GM23338 (cell line): ENCODE measurements around the gene SH3TC2.
A peak's percentile ranks its signal among the peaks of the same experiment; 100 is the strongest.

ENCODE experiments used
- CREB1 ChIP-seq: fragments of 250-450 bp; sonication (Bioruptor Pico); IDR thresholded peaks from 2 replicates; pipeline ENCODE4 v1.5.0; 2020; ENCODE audit warnings: low read depth, mild to moderate bottlenecking, moderate library complexity
- EZH2 ChIP-seq: fragments of 200-600 bp; sonication (generic); IDR thresholded peaks from one replicate; pipeline ENCODE4 v1.8.0; 2017; ENCODE audit warnings: antibody characterized with exemption, mild to moderate bottlenecking, low read depth; ENCODE audit not compliant: unreplicated experiment
- EZH2phosphoT487 ChIP-seq: fragments of 200-600 bp; sonication (generic); IDR thresholded peaks from one replicate; pipeline ENCODE4 v1.8.1; 2018; ENCODE audit warnings: antibody characterized with exemption; ENCODE audit not compliant: unreplicated experiment
- JUNB ChIP-seq: IDR thresholded peaks from one replicate; pipeline ENCODE4 v1.6.1; 2016; ENCODE audit warnings: antibody characterized with exemption; ENCODE audit not compliant: unreplicated experiment
- NANOG ChIP-seq: IDR thresholded peaks from 2 replicates; pipeline ENCODE4 v1.6.1; 2016; ENCODE audit warnings: antibody characterized with exemption, borderline replicate concordance
- POLR2AphosphoS5 ChIP-seq: IDR thresholded peaks from 2 replicates; pipeline ENCODE4 v1.6.1; 2016; ENCODE audit warnings: antibody characterized with exemption, low read depth
- STAT1 ChIP-seq: IDR thresholded peaks from one replicate; pipeline ENCODE4 v1.6.1; 2016; ENCODE audit warnings: antibody characterized with exemption; ENCODE audit not compliant: unreplicated experiment
- ZNF114 ChIP-seq: fragments of 250-450 bp; sonication (Bioruptor Pico); IDR thresholded peaks from 2 replicates; pipeline ENCODE4 v1.5.0; 2020; ENCODE audit warnings: mild to moderate bottlenecking, moderate library complexity
- ZNF331 ChIP-seq: fragments of 250-450 bp; sonication (Bioruptor Pico); IDR thresholded peaks from 2 replicates; pipeline ENCODE4 v1.5.0; 2020; ENCODE audit warnings: low read depth, mild to moderate bottlenecking, moderate library complexity
- TF ChIP-seq, protein P1 (sequence below), 2 experiments: fragments of 200-600 bp in 1 of 2; sonication (generic) in 1 of 2; conservative IDR thresholded peaks; 2 replicates each; pipeline versions ENCODE4 v1.5.1 to v1.6.1; 2016 to 2017; ENCODE audit warnings: antibody characterized with exemption in 2 of 2, low read depth in 2 of 2, mild to moderate bottlenecking in 2 of 2, moderate library complexity in 1 of 2
- TF ChIP-seq, protein P2 (sequence below): IDR thresholded peaks from one replicate; pipeline ENCODE4 v1.6.1; 2018; ENCODE audit warnings: antibody characterized with exemption; ENCODE audit not compliant: unreplicated experiment
- TF ChIP-seq, protein P3 (sequence below): fragments of 250-450 bp; sonication (Bioruptor Pico); IDR thresholded peaks from 2 replicates; pipeline ENCODE4 v1.5.0; 2020; ENCODE audit warnings: mild to moderate bottlenecking, moderate library complexity

DNA sequence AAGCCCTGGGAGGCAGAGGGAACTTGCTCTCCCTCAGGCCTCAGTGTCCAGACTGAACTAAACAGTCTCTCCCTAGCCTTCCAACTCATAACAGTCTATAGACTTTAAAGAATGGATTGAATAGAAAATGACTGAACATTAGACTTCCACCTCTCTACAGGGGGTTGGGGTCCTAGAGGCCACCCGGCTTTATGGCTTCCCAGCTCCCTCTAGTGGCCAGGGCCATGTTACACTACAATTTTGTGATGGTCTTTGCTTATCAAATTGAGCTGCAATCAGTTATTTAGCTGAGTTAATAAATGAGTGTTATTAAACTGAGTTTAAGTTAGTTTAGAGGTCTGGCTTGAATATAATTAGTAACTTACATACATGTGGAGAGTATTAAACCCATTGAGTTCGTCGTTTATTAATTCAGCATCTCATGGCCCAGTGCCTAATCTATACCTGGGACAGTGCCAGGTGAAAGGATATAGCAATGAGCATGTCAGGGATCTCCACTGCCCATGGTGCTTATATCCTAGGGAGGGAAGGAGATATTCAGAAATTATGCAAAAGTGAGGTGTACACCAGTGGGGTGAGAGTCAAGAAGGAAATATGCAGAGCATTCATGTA lies 105.2 kb downstream of the SH3TC2 start:
- TF ChIP-seq, protein P1, sequence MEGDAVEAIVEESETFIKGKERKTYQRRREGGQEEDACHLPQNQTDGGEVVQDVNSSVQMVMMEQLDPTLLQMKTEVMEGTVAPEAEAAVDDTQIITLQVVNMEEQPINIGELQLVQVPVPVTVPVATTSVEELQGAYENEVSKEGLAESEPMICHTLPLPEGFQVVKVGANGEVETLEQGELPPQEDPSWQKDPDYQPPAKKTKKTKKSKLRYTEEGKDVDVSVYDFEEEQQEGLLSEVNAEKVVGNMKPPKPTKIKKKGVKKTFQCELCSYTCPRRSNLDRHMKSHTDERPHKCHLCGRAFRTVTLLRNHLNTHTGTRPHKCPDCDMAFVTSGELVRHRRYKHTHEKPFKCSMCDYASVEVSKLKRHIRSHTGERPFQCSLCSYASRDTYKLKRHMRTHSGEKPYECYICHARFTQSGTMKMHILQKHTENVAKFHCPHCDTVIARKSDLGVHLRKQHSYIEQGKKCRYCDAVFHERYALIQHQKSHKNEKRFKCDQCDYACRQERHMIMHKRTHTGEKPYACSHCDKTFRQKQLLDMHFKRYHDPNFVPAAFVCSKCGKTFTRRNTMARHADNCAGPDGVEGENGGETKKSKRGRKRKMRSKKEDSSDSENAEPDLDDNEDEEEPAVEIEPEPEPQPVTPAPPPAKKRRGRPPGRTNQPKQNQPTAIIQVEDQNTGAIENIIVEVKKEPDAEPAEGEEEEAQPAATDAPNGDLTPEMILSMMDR (conservative IDR thresholded peaks at IDR 0.05; ENCODE audit: low read depth in 2 of 2), result peak; percentile 90 to 96
- TF ChIP-seq, protein P2, sequence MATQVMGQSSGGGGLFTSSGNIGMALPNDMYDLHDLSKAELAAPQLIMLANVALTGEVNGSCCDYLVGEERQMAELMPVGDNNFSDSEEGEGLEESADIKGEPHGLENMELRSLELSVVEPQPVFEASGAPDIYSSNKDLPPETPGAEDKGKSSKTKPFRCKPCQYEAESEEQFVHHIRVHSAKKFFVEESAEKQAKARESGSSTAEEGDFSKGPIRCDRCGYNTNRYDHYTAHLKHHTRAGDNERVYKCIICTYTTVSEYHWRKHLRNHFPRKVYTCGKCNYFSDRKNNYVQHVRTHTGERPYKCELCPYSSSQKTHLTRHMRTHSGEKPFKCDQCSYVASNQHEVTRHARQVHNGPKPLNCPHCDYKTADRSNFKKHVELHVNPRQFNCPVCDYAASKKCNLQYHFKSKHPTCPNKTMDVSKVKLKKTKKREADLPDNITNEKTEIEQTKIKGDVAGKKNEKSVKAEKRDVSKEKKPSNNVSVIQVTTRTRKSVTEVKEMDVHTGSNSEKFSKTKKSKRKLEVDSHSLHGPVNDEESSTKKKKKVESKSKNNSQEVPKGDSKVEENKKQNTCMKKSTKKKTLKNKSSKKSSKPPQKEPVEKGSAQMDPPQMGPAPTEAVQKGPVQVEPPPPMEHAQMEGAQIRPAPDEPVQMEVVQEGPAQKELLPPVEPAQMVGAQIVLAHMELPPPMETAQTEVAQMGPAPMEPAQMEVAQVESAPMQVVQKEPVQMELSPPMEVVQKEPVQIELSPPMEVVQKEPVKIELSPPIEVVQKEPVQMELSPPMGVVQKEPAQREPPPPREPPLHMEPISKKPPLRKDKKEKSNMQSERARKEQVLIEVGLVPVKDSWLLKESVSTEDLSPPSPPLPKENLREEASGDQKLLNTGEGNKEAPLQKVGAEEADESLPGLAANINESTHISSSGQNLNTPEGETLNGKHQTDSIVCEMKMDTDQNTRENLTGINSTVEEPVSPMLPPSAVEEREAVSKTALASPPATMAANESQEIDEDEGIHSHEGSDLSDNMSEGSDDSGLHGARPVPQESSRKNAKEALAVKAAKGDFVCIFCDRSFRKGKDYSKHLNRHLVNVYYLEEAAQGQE, result no peak
- TF ChIP-seq POLR2AphosphoS5 (no peak), ZNF114 (no peak), EZH2 (no peak), CREB1 (CRISPR knock-in tag) (no peak), NANOG (no peak), JUNB (no peak), EZH2phosphoT487 (no peak), STAT1 (no peak), ZNF331 (CRISPR knock-in tag) (no peak)
- TF ChIP-seq, protein P3, sequence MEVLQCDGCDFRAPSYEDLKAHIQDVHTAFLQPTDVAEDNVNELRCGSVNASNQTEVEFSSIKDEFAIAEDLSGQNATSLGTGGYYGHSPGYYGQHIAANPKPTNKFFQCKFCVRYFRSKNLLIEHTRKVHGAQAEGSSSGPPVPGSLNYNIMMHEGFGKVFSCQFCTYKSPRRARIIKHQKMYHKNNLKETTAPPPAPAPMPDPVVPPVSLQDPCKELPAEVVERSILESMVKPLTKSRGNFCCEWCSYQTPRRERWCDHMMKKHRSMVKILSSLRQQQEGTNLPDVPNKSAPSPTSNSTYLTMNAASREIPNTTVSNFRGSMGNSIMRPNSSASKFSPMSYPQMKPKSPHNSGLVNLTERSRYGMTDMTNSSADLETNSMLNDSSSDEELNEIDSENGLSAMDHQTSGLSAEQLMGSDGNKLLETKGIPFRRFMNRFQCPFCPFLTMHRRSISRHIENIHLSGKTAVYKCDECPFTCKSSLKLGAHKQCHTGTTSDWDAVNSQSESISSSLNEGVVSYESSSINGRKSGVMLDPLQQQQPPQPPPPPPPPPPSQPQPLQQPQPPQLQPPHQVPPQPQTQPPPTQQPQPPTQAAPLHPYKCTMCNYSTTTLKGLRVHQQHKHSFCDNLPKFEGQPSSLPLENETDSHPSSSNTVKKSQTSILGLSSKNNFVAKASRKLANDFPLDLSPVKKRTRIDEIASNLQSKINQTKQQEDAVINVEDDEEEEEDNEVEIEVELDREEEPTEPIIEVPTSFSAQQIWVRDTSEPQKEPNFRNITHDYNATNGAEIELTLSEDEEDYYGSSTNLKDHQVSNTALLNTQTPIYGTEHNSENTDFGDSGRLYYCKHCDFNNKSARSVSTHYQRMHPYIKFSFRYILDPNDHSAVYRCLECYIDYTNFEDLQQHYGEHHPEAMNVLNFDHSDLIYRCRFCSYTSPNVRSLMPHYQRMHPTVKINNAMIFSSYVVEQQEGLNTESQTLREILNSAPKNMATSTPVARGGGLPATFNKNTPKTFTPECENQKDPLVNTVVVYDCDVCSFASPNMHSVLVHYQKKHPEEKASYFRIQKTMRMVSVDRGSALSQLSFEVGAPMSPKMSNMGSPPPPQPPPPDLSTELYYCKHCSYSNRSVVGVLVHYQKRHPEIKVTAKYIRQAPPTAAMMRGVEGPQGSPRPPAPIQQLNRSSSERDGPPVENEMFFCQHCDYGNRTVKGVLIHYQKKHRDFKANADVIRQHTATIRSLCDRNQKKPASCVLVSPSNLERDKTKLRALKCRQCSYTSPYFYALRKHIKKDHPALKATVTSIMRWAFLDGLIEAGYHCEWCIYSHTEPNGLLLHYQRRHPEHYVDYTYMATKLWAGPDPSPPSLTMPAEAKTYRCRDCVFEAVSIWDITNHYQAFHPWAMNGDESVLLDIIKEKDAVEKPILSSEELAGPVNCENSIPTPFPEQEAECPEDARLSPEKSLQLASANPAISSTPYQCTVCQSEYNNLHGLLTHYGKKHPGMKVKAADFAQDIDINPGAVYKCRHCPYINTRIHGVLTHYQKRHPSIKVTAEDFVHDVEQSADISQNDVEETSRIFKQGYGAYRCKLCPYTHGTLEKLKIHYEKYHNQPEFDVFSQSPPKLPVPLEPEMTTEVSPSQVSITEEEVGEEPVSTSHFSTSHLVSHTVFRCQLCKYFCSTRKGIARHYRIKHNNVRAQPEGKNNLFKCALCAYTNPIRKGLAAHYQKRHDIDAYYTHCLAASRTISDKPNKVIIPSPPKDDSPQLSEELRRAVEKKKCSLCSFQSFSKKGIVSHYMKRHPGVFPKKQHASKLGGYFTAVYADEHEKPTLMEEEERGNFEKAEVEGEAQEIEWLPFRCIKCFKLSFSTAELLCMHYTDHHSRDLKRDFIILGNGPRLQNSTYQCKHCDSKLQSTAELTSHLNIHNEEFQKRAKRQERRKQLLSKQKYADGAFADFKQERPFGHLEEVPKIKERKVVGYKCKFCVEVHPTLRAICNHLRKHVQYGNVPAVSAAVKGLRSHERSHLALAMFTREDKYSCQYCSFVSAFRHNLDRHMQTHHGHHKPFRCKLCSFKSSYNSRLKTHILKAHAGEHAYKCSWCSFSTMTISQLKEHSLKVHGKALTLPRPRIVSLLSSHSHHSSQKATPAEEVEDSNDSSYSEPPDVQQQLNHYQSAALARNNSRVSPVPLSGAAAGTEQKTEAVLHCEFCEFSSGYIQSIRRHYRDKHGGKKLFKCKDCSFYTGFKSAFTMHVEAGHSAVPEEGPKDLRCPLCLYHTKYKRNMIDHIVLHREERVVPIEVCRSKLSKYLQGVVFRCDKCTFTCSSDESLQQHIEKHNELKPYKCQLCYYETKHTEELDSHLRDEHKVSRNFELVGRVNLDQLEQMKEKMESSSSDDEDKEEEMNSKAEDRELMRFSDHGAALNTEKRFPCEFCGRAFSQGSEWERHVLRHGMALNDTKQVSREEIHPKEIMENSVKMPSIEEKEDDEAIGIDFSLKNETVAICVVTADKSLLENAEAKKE, result no peak
